ENCODE results near the gene GATA1.

The GATA1 gene

DNA sequence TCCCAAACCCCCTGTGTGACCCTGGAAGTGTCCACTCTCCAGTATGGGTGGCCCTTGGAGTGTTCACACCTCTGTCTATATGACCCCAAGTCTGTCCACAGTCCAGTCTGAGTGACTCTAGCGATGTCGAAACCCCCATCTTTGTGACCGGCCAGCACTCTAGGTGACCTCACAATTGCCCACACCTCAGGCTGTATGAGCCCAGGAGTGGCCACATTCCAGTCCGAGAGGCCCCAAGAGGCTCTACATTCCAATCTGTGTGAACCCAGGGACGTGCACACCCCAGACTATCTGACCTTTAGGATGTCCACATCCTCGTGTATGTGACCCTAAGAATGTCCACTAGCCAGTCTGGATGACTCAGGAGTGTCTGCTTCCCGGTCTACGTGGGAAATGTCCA lies 32.2 kb upstream of the GATA1 start:
- Histone ChIP-seq H3K4me1 (ENCODE audit: insufficient read depth, low read length) (no peaks in the 10 kb centered on the region), H3K27me3 (ENCODE audit: control insufficient read depth in 1 of 2, insufficient read depth in 2 of 2, low read length in 2 of 2) (no peaks in the 10 kb centered on the region), H3K36me3 (ENCODE audit: insufficient read depth, low read length) (no peaks in the 10 kb centered on the region), H3K27ac (ENCODE audit: low read depth, low read length) (no peak overlapping the region), H3K9ac (ENCODE audit: low read length) (no peak overlapping the region), H3K4me3 (ENCODE audit: low read depth in 1 of 2, low read length in 2 of 2) (no peak overlapping the region), H3K9me3 (ENCODE audit: low read length) (no peaks in the 10 kb centered on the region)

DNA sequence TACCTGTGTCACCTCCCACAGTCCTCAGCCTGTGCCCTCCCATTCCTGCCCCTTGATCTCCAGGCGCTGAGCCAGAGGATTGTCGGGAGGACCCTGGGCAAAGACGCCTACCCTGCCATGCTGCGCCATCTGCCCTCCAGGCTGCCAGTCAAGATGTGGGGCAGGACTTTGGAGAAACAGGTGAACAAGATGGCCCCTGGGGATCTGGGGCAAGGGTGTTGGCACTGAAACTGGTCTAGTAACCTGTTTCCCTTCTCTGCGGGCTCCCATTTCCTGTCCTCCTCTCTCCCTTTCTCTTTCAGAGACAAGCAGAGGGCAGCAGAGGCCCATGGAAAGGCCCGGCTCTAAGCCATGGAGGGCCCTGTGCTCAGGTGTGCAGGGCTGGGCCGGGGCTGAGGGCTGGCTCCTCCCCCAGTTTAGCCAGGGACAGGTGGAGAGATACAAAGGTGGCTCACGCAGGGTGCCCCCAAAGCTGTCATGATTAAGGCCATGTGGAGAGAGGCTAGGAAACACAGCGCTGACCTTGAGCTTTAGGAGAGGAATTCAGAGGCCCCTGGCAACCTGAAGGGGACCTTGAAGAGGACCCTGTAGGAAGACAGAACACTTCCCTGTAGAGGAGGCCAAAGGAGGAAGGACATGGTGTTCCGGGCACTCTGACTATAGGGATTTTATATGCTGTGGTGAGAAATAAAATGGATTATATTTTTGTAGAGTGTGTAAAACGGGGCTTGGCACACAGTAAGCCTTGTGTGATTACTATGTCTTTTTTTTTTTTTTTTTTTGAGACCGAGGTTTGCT lies 24.5 kb upstream of the GATA1 start, which contains the start of gene GLOD5:
Gene GLOD5, plus strand, starts transcription at position 74 of the 798 bp plus-strand sequence. Its CDS starts 44 bp downstream, at position 118.
- no peaks in the 10 kb centered on the region for H3K9me3 ChIP-seq (ENCODE audit: low read length)
- no peak within 1 kb of the TSS for H3K4me3 ChIP-seq (ENCODE audit: low read depth in 1 of 2, low read length in 2 of 2)
- peaks cover 0 to 15% of the 10 kb centered on the region in 2 donors for H3K27me3 ChIP-seq (ENCODE audit: control insufficient read depth in 1 of 2, insufficient read depth in 2 of 2, low read length in 2 of 2)
- no peak within 1 kb of the TSS for H3K27ac ChIP-seq (ENCODE audit: low read depth, low read length)
- no peaks in the 10 kb centered on the region for H3K4me1 ChIP-seq (ENCODE audit: insufficient read depth, low read length)
- no peak within 1 kb of the TSS for H3K9ac ChIP-seq (ENCODE audit: low read length)
- H3K36me3 ChIP-seq (ENCODE audit: insufficient read depth, low read length): no peaks in the 10 kb centered on the region

DNA sequence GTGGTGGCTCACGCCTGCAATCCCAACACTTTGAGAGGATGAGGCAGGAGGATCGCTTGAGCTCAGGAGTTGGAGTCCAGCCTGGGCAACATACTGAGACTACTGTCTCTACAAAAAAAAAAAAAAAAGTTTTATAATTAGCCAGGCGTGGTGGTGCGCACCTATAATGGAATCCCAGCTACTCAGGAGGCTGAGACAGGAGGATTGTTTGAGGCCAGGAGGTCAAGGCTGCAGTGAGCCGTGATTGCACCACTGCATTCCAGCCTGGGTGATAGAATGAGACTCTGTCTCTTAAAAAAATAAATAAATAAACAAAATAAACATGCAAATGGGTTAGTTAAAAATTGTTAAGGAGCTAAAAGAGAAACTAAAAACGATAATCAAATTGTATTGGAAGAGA lies 17.2 kb upstream of the GATA1 start:
- Histone ChIP-seq H3K27ac (ENCODE audit: low read depth, low read length) (no peak overlapping the region), H3K9me3 (ENCODE audit: low read length) (no peaks in the 10 kb centered on the region), H3K9ac (ENCODE audit: low read length) (no peak overlapping the region), H3K36me3 (ENCODE audit: insufficient read depth, low read length) (no peaks in the 10 kb centered on the region), H3K27me3 (ENCODE audit: control insufficient read depth in 1 of 2, insufficient read depth in 2 of 2, low read length in 2 of 2) (no peaks in the 10 kb centered on the region), H3K4me3 (ENCODE audit: low read depth in 1 of 2, low read length in 2 of 2) (no peak overlapping the region), H3K4me1 (ENCODE audit: insufficient read depth, low read length) (no peaks in the 10 kb centered on the region)

GRCh38 chrX:48770296-48770695 lies 16.1 kb upstream of the GATA1 start:
- Histone ChIP-seq H3K9me3 (ENCODE audit: low read length) (no peaks in the 10 kb centered on the region), H3K4me3 (ENCODE audit: low read depth in 1 of 2, low read length in 2 of 2) (no peak overlapping the region)

GRCh38 chrX:48772602-48773001 lies 13.8 kb upstream of the GATA1 start:
- Histone ChIP-seq H3K9ac (ENCODE audit: low read length) (no peak overlapping the region), H3K4me3 (ENCODE audit: low read depth in 1 of 2, low read length in 2 of 2) (no peak overlapping the region), H3K9me3 (ENCODE audit: low read length) (no peaks in the 10 kb centered on the region), H3K36me3 (ENCODE audit: insufficient read depth, low read length) (no peaks in the 10 kb centered on the region), H3K27ac (ENCODE audit: low read depth, low read length) (no peak overlapping the region), H3K27me3 (ENCODE audit: control insufficient read depth in 1 of 2, insufficient read depth in 2 of 2, low read length in 2 of 2) (no peaks in the 10 kb centered on the region), H3K4me1 (ENCODE audit: insufficient read depth, low read length) (no peaks in the 10 kb centered on the region)

More at GRCh38 chrX:48770296-48770695, 16.1 kb upstream of the GATA1 start:
- H3K27ac ChIP-seq (ENCODE audit: low read depth, low read length): no peak overlapping the region
- no peaks in the 10 kb centered on the region for H3K27me3 ChIP-seq (ENCODE audit: control insufficient read depth in 1 of 2, insufficient read depth in 2 of 2, low read length in 2 of 2)
- H3K9ac ChIP-seq (ENCODE audit: low read length): no peak overlapping the region
- no peaks in the 10 kb centered on the region for H3K4me1 ChIP-seq (ENCODE audit: insufficient read depth, low read length)
- H3K36me3 ChIP-seq (ENCODE audit: insufficient read depth, low read length): no peaks in the 10 kb centered on the region

- H3K4me3 ChIP-seq (ENCODE audit: low read depth in 1 of 2, low read length in 2 of 2): no peak overlapping the region
- H3K27ac ChIP-seq (ENCODE audit: low read depth, low read length): no peak overlapping the region
- no peaks in the 10 kb centered on the region for H3K4me1 ChIP-seq (ENCODE audit: insufficient read depth, low read length)
- H3K36me3 ChIP-seq (ENCODE audit: insufficient read depth, low read length): no peaks in the 10 kb centered on the region
- H3K27me3 ChIP-seq (ENCODE audit: control insufficient read depth in 1 of 2, insufficient read depth in 2 of 2, low read length in 2 of 2): no peaks in the 10 kb centered on the region
- H3K9ac ChIP-seq (ENCODE audit: low read length): no peak overlapping the region
- no peaks in the 10 kb centered on the region for H3K9me3 ChIP-seq (ENCODE audit: low read length)
Measured at GRCh38 chrX:48776818-48777439, 9.5 kb upstream of the GATA1 start.

DNA sequence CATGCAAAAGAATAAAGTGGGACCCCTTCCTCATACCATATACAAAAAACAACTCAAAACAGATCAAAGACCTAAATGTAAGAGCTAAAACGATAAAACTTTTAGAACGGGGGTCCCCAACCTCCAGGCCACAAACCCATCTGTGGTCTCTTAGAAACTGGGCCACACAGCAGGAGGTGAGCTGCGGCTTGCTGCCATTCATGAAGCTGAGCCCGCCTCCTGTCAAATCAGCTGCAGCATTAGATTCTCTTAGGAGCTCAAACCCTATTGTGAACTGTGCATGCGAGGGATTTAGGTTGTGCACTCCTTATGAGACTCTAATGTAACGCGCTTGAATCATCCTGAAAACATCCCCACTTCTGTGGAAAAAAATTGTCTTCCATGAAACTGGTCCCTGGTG lies 7.0 kb upstream of the GATA1 start:
- no peak overlapping the region for H3K4me3 ChIP-seq (ENCODE audit: low read depth in 1 of 2, low read length in 2 of 2)
- no peaks in the 10 kb centered on the region for H3K4me1 ChIP-seq (ENCODE audit: insufficient read depth, low read length)
- H3K27me3 ChIP-seq (ENCODE audit: control insufficient read depth in 1 of 2, insufficient read depth in 2 of 2, low read length in 2 of 2): no peaks in the 10 kb centered on the region
- no peak overlapping the region for H3K27ac ChIP-seq (ENCODE audit: low read depth, low read length)
- H3K9ac ChIP-seq (ENCODE audit: low read length): no peak overlapping the region
- H3K36me3 ChIP-seq (ENCODE audit: insufficient read depth, low read length): no peaks in the 10 kb centered on the region
- no peaks in the 10 kb centered on the region for H3K9me3 ChIP-seq (ENCODE audit: low read length)

DNA sequence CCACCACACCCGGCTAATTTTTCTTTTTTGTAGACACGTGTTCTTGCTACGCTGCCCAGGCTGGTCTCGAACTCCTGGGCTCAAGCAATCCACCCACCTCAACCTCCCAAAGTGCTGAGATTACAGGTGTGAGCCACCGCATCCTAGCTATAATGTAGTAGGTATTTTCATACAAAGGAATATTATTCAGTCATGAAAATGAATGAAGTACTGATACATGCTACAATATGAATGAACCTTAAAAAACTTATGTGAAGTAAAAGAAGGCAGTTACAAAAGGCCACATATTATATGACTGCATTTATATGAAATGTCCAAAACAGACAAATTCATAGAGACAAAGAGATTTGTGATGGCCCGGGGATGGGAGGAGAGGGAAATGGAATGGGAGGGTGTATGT lies 4.7 kb upstream of the GATA1 start:
- Histone ChIP-seq H3K4me3 (ENCODE audit: low read depth in 1 of 2, low read length in 2 of 2) (no peak overlapping the region), H3K4me1 (ENCODE audit: insufficient read depth, low read length) (no peaks in the 10 kb centered on the region), H3K9ac (ENCODE audit: low read length) (no peak overlapping the region), H3K36me3 (ENCODE audit: insufficient read depth, low read length) (no peaks in the 10 kb centered on the region), H3K9me3 (ENCODE audit: low read length) (no peaks in the 10 kb centered on the region), H3K27ac (ENCODE audit: low read depth, low read length) (no peak overlapping the region), H3K27me3 (ENCODE audit: control insufficient read depth in 1 of 2, insufficient read depth in 2 of 2, low read length in 2 of 2) (peaks cover 0 to 6% of the 10 kb centered on the region in 2 donors)

- Histone ChIP-seq H3K27me3 (ENCODE audit: control insufficient read depth in 1 of 2, insufficient read depth in 2 of 2, low read length in 2 of 2) (peaks cover 0 to 10% of the 10 kb centered on the region in 2 donors), H3K36me3 (ENCODE audit: insufficient read depth, low read length) (no peaks in the 10 kb centered on the region), H3K9ac (ENCODE audit: low read length) (no peak overlapping the region), H3K27ac (ENCODE audit: low read depth, low read length) (no peak overlapping the region), H3K9me3 (ENCODE audit: low read length) (no peaks in the 10 kb centered on the region), H3K4me1 (ENCODE audit: insufficient read depth, low read length) (no peaks in the 10 kb centered on the region), H3K4me3 (ENCODE audit: low read depth in 1 of 2, low read length in 2 of 2) (no peak overlapping the region)
Measured at GRCh38 chrX:48782216-48782615, 4.2 kb upstream of the GATA1 start.

- Histone ChIP-seq H3K9ac (ENCODE audit: low read length) (no peak overlapping the region), H3K36me3 (ENCODE audit: insufficient read depth, low read length) (no peaks in the 10 kb centered on the region), H3K4me3 (ENCODE audit: low read depth in 1 of 2, low read length in 2 of 2) (no peak overlapping the region), H3K9me3 (ENCODE audit: low read length) (no peaks in the 10 kb centered on the region), H3K27me3 (ENCODE audit: control insufficient read depth in 1 of 2, insufficient read depth in 2 of 2, low read length in 2 of 2) (peaks cover 0 to 10% of the 10 kb centered on the region in 2 donors), H3K4me1 (ENCODE audit: insufficient read depth, low read length) (no peaks in the 10 kb centered on the region), H3K27ac (ENCODE audit: low read depth, low read length) (no peak overlapping the region)
Measured at GRCh38 chrX:48782795-48783194, 3.6 kb upstream of the GATA1 start.

- H3K9me3 ChIP-seq (ENCODE audit: low read length): no peaks in the 10 kb centered on the region
- no peaks in the 10 kb centered on the region for H3K4me1 ChIP-seq (ENCODE audit: insufficient read depth, low read length)
- H3K4me3 ChIP-seq (ENCODE audit: low read depth in 1 of 2, low read length in 2 of 2): no peak overlapping the region
- H3K9ac ChIP-seq (ENCODE audit: low read length): no peak overlapping the region
- no peaks in the 10 kb centered on the region for H3K36me3 ChIP-seq (ENCODE audit: insufficient read depth, low read length)
- peaks cover 0 to 19% of the 10 kb centered on the region in 2 donors for H3K27me3 ChIP-seq (ENCODE audit: control insufficient read depth in 1 of 2, insufficient read depth in 2 of 2, low read length in 2 of 2)
- no peak overlapping the region for H3K27ac ChIP-seq (ENCODE audit: low read depth, low read length)
Measured at GRCh38 chrX:48784726-48785125, 1.7 kb upstream of the GATA1 start.

DNA sequence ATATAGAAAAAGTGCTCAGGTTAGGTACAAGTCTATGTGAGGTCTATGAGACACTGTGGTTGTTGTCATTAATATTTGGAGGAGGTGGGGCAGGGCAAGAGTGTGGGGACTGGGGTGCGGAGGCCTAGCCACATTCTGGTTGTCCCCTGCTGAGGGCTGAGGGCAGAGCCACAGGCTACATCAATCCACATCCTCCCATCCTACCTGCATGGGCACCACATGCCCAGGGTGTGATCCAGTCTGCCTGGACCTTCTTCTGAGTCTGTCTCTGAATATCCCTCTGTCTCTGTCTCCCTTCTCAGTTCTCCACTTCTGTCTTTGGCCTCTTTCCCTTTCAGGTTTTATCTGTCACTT lies 1.2 kb upstream of the GATA1 start:
- Histone ChIP-seq H3K4me3 (ENCODE audit: low read depth in 1 of 2, low read length in 2 of 2) (no peak overlapping the region), H3K27me3 (ENCODE audit: control insufficient read depth in 1 of 2, insufficient read depth in 2 of 2, low read length in 2 of 2) (peaks cover 0 to 19% of the 10 kb centered on the region in 2 donors), H3K27ac (ENCODE audit: low read depth, low read length) (no peak overlapping the region), H3K9ac (ENCODE audit: low read length) (no peak overlapping the region), H3K9me3 (ENCODE audit: low read length) (no peaks in the 10 kb centered on the region), H3K4me1 (ENCODE audit: insufficient read depth, low read length) (no peaks in the 10 kb centered on the region), H3K36me3 (ENCODE audit: insufficient read depth, low read length) (no peaks in the 10 kb centered on the region)
